Ovary (tissue), 3 donors: ENCODE results near the gene PTPN1.

Experiments
- EP300 ChIP-seq: sonication (generic); formaldehyde crosslinking; IDR thresholded peaks from one replicate; pipeline ENCODE4 v1.6.1; 2017; ENCODE audit warnings: antibody characterized with exemption
- POLR2A ChIP-seq: fragments of 450-650 bp; IDR thresholded peaks from one replicate; pipeline ENCODE4 v1.6.1; 2017; ENCODE audit warnings: antibody characterized with exemption, mild to moderate bottlenecking, moderate library complexity
- TF ChIP-seq, protein P1 (sequence below), 3 donors: fragments of 450-650 bp in 2 of 3; fragments of 200-600 bp in 1 of 3; IDR thresholded peaks; one replicate each; pipeline versions ENCODE4 v1.5.1 to v1.8.0; 2016 to 2022; ENCODE audit warnings: antibody characterized with exemption in 3 of 3, mild to moderate bottlenecking in 1 of 3
- donor health status: DM: no; HTN: no; CAD: no.

DNA sequence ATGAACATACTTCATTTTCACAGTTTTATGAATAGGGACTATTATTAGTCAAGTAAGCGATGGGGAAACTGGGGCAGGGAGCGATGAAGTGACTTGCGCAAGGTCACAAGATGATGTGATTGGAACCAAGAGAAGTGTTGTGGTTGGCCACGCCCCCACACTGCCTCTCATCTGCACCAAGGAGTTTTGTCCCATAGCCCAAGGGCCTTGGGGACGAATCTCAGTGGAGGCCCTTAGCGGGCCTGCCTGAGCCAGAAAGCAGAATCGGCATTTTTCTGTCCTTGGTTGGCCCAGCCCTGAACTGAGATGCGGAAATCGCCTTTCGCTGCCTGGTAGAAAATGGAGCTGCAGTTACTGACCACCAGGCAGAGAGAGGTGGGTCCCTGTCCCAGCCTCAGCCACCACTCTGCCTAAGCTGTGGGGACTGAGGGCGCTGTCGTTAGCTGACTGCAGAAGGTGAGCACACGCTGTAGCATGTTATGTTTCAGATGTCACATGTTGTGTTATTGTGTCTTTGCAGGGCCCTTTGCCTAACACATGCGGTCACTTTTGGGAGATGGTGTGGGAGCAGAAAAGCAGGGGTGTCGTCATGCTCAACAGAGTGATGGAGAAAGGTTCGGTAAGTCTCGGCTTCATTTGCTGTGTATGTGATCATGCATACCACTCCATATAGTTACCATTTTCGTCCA is 57.8 kb downstream of the PTPN1 start:
- TF ChIP-seq, protein P1, sequence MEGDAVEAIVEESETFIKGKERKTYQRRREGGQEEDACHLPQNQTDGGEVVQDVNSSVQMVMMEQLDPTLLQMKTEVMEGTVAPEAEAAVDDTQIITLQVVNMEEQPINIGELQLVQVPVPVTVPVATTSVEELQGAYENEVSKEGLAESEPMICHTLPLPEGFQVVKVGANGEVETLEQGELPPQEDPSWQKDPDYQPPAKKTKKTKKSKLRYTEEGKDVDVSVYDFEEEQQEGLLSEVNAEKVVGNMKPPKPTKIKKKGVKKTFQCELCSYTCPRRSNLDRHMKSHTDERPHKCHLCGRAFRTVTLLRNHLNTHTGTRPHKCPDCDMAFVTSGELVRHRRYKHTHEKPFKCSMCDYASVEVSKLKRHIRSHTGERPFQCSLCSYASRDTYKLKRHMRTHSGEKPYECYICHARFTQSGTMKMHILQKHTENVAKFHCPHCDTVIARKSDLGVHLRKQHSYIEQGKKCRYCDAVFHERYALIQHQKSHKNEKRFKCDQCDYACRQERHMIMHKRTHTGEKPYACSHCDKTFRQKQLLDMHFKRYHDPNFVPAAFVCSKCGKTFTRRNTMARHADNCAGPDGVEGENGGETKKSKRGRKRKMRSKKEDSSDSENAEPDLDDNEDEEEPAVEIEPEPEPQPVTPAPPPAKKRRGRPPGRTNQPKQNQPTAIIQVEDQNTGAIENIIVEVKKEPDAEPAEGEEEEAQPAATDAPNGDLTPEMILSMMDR (IDR thresholded peaks at IDR 0.05), result no peak
- TF ChIP-seq EP300, result no peak
- TF ChIP-seq POLR2A, result no peak
